Fibroblast of lung (primary cell): ENCODE results near the gene HOXC10.

Experiments used
- EZH2 ChIP-seq: IDR thresholded peaks from 2 replicates; pipeline ENCODE4 v1.5.1; 2012; ENCODE audit warnings: low read length, control low read depth, mild to moderate bottlenecking; ENCODE audit errors: missing control alignments
- TF ChIP-seq, protein P1 (sequence below), 2 donors: IDR thresholded peaks in 1 of 2; conservative IDR thresholded peaks in 1 of 2; 1 replicate in 1 of 2; 2 replicates in 1 of 2; pipeline ENCODE4 v1.5.1; 2011 to 2012; ENCODE audit warnings: low read length in 2 of 2, control low read depth in 1 of 2, inconsistent platforms in 1 of 2, low read depth in 1 of 2, mild to moderate bottlenecking in 1 of 2

DNA sequence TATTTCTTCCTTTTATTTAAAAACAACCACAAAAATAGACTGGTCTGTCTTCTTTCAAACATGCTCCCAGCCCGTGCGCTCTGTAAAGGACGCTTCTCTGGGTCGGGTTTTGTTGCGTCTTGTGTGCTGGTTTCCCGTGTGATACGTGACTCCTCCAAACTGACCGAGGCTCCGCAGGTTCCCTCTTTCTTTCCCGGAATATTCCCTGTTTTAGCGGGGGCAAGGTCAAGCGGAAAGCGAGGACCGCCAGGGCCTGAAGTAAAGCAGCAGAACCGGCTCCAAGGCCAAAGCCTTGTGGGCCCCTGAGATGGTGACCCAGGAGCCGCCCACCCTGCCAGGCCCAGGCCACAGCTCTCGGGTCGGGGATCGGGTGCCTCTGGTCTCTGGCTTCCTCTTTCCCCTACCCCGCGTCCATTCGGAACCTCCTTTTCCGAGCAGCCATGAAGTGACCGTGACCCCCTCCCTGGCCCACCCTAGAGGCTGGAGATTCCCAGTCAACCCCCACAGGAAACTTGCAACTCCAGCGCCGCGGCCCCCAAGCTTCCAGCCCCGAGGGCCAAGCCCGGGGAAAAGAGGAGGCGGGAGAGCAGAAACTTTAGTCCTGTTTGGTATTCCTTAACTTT lies 885 bp upstream of the HOXC10 start:
- TF ChIP-seq, protein P1, sequence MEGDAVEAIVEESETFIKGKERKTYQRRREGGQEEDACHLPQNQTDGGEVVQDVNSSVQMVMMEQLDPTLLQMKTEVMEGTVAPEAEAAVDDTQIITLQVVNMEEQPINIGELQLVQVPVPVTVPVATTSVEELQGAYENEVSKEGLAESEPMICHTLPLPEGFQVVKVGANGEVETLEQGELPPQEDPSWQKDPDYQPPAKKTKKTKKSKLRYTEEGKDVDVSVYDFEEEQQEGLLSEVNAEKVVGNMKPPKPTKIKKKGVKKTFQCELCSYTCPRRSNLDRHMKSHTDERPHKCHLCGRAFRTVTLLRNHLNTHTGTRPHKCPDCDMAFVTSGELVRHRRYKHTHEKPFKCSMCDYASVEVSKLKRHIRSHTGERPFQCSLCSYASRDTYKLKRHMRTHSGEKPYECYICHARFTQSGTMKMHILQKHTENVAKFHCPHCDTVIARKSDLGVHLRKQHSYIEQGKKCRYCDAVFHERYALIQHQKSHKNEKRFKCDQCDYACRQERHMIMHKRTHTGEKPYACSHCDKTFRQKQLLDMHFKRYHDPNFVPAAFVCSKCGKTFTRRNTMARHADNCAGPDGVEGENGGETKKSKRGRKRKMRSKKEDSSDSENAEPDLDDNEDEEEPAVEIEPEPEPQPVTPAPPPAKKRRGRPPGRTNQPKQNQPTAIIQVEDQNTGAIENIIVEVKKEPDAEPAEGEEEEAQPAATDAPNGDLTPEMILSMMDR (conservative IDR thresholded peaks at IDR 0.05 in 1 of 2, IDR thresholded peaks at IDR 0.05 in 1 of 2; ENCODE audit: low read depth in 1 of 2, low read length in 2 of 2), result no peak
- TF ChIP-seq EZH2, result peak; percentile 95
